Stimulated activated CD4-positive, alpha-beta T cell treated with anti-CD3 and anti-CD28 coated beads, Interleukin-12 subunit alpha, Interleukin-12 subunit beta, amount 100 ng/mL, for 24 hours (primary cell): ENCODE results near the gene MYL3.

Experiments used
- DNase-seq, 2 experiments: peaks; one replicate each; pipeline ENCODE4 v3.0.0-alpha.2; 2020; ENCODE audit warnings: low read depth in 2 of 2

MYL3 gene

GRCh38 chr3:46849686-46850467 is 13.4 kb downstream of the MYL3 start:
- DNase-seq, result no peak

DNA sequence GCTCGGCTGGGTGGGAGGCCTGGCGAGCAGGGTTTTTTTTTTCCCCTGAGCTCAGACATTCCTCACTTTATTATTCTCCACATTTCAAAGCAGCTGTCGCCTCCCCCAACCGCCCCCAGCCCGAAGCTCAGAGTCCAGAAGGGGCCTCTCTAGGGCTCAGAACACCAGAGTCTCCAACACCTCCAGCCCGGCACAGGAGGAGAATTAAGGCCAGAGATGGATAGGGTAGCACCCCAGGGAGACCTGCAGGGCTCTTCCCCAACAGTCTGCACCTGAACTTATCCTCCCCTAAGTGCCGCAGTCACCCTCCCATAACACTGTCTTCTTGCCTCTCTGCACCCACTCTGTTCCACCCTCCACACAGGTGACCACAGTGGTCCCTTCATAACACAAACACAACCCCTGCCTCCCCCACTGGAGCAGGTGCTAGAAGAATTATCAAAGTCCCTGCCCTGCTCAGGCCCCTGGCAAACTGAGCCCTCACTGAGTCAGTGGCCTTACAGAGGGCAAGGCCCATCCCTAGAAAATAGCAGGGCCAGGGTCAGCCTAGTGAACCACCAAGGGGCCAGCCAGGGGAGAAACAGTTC is 14.1 kb downstream of the MYL3 start:
- DNase-seq, result no peak

DNA sequence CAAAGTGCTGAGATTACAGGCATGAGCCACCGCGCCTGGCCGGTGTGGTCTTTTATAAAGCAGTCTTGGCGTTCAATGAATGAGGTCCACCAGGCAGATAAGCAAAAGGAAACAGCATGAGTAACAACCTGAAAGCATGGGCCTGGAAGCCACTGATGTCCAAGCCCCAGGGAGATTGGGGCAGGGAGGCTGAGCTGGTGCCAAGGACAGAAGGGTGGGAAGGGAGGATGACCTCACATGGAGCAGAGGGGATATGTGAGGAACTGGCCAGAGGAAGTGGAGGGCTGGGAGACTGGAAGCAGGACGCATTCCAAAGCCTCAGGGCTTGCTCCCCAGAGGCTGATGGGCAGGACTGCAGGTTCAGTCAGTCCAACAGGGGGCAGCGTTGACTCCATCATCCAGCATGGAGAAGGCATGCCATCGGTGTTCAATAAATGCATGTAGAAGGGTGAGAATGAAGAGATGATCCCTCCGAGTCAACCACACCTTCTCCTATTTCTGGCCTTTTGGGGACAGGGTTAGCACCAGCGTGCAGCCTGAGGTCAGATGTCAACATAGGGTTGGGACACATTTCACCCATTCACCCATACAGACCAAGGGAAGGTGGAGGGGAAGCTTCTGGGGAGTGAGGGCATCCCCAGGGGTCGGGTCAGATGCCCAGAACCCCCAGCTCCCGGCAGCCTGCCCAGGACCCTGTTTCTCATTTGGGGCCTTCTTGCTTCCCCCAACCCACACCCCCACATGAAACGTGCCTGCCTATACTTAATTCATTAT is 14.8 kb downstream of the MYL3 start:
- peak in 1 of 2 experiments; percentile 54 for DNase-seq

DNA sequence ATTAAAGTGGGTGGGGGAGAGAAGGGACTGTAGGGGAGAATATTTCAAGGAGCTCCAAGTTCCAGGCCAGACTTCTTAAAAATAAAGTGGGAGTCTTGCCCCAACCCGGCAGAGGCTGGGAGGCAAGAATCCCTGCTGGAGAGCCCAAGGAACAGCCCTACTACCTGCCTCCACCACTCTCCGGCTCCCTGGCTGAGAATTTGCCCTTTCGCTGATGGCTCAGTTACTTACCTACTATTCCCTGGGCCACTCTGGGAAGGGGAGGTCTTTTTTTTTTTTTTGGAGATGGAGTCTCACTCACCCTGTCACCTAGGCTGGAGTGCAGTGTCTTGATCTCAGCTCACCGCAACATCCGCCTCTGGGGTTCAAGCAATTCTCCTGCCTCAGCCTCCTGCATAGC is 15.5 kb downstream of the MYL3 start:
- DNase-seq, result no peak

DNA sequence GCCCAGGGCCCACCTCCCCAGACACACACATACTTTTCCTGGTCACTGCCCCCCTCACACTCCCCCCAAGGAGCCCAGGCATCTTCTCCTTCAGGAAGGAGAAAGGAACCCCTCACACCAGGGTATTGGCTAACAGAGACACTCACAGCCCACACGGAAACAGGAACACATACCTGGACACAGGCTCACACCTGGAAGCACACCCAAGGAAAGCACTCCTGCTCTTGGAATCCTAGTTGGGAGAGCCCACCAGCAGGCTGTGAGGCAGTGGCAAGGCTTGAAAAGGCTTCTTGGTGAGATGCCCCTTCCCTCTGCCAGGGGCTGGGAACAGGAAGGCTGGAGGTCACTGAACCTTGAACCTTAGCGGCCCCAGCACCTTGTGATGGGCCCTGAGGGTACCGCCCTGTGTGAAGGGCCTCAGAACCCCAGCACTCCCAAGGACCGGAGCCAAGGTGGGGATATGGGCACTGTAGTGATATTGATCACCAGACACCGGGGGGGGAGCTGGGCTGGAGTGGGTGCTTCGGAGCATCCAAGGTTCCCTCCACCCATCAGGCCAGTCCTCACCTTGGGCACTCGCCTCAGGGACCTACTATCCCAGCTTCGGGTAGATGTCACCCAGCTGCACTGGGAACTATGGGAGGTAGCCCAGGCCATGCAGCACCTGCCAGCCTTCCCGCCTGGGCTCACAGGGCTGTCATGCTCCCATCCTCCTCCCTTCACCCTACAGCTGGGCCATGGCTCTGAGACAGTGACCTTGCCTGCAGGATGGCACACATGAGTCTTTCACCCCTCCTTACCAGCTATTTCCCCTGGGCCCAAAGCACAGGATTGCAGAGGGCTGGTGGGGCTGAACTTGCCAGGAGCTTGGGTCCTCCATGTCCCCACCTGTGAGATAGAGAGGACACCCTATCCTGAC is 16.4 kb downstream of the MYL3 start:
- DNase-seq, result no peak

DNA sequence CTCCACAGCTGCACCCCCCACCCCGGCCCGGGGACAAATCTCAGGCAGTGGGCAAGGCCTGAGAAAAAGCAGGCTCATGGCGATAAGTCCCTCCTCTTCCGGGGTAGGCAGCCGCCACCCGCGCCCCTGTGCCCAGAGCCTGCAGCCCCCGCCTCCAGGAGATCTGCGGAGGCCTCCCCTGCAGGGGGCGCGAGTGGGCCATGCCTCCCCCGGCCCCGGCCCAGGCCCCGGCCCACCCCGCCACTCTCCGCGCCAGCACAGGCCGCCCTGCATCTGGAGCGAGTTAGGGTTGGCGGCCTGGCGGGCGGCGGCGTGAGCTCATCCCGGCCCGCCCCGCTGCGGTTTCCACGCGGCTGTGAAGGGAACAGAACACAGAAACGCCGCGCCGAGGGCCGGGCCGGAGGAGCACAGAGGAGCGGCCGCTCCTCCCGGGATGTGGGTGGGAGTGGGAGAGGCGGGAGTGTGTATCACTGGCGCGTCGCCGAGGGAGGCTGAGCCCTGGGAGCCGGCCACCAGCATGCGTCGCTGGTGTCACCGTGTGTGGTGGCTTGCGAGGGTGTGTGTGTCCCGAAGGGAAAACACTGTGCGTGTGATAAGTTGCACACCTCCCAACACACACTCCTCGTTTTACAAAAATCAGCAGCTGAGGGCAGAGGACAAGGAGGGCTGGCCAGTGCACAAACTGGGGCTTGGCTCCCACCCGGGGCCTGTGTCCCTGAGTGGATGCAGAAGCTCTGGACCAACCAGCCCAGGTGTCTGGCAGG is 17.2 kb downstream of the MYL3 start:
- DNase-seq, result peak; percentile 36 to 59

- no peak for DNase-seq
Observed at GRCh38 chr3:46845397-46845859, 17.8 kb downstream of the MYL3 start.

- DNase-seq, result no peak
Observed at GRCh38 chr3:46844881-46845312, 18.3 kb downstream of the MYL3 start.

- no peak for DNase-seq
Observed at GRCh38 chr3:46844397-46844796, 18.8 kb downstream of the MYL3 start.

- no peak for DNase-seq
Observed at GRCh38 chr3:46843508-46843907, 19.7 kb downstream of the MYL3 start.

DNA sequence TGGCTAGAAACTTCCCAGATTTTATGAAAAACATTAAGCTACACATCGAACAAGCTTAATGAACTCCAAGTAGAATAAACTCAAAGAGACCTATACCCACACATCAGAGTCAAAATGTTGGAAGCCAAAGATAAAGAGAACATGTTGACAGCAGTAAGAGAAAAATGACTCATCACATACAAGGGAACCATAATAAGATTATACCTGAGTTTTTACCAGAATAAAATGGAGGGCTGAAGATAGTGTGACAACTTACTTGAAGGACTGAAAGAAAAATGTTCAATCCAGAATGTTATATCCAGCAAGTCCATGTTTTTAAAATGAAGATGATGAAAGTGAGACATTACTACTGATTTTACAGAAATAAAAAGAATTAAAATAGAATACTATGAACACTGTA is 22.8 kb downstream of the MYL3 start:
- no peak for DNase-seq

DNA sequence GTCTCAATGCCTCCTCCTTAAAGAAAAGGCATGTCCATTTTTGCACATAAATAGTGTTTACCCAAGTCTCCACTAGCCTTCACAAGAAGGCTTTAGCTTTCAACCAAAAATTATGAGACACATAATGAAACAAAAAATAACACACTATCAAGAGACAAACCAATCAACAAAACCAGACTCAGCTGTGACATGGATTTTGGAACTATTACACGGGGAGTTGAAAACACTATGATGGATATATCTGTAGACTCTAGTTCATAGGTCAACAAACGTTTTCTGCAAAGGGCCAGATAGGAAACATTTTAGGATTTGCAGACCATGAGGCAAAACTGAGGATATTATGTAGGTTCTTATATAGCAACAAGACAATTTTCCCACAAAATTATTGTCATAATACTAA is 24.9 kb downstream of the MYL3 start:
- no peak for DNase-seq

DNA sequence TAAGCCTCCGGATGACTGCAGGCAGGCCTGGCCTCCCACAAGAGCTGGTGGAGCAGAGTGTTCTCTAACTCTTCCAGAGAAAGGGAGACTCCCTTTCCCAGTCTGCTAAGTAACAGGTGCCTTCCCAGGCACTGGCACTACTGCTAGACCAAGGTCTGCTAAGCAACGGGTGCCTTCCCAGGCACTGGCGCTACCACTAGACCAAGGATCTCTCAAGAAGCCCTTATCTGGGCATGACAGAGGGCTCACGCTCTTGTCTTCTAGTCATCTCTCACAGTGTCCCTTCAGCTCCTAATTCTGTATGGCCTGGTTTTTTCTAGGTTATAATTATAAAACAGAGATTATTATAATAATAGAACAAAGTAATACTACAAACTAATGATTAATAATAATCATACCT is 27.8 kb downstream of the MYL3 start:
- no peak for DNase-seq

DNA sequence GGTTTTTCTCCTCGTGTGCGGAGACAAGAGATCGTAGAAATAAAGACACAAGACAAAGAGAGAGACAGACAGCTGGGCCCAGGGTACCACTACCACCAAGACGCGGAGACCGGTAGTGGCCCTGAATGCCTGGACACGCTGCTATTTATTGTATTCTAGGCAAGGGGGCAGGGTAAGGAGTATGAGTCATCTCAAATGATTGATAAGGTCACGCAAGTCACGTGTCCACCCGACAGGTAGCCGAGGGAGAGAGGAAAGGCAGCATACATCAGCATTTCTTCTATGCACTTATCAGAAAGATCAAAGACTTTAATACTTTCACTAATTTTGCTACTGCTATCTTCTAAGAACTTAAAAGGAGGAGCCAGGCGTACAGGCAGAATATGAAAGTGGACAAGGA is 28.2 kb downstream of the MYL3 start:
- DNase-seq, result no peak

- DNase-seq, result no peak
Observed at GRCh38 chr3:46833346-46834300, 29.6 kb downstream of the MYL3 start.

GRCh38 chr3:46831841-46832240 is 31.4 kb downstream of the MYL3 start:
- DNase-seq, result no peak

GRCh38 chr3:46831316-46831715 is 31.9 kb downstream of the MYL3 start:
- DNase-seq, result no peak

GRCh38 chr3:46830801-46831200 is 32.4 kb downstream of the MYL3 start:
- DNase-seq, result no peak

GRCh38 chr3:46829699-46830208 is 33.5 kb downstream of the MYL3 start:
- DNase-seq, result peak in 1 of 2 experiments; percentile 26
